K562 (cell line): Measurements from ENCODE around the gene ARMH3. TPM values are rescaled to one million over a fixed set of nuclear protein-coding genes. Genes with fewer than 3 reads are reported as not detected.

Experiments used
- ATAC-seq: fragments of 200-7000 bp; cut with Tn5 transposase; 3 replicates; pipeline ENCODE4 v1.9.1; 2020; ENCODE audit warnings: moderate library complexity
- BruUV-seq: library from RNA; stranded (reverse); fragments of 400-500 nt; replicated peaks from 2 replicates; lab custom pipeline; 2021; lab: Mats Ljungman, UMichigan
- CTCF ChIA-PET: fragments of 300-600 bp; formaldehyde crosslinking; extraction: SDS; loops from one replicate; lab custom pipeline; 2021; ENCODE audit warnings: low intra/inter-chr PET ratio; lab: Yijun Ruan, JAX
- POLR2A ChIA-PET: fragments of 300-600, 350-650 bp; sonication (Branson Sonifier 250); formaldehyde crosslinking; extraction: SDS; loops from one replicate; lab custom pipeline; 2021; ENCODE audit warnings: antibody characterized with exemption, inconsistent platforms; lab: Yijun Ruan, JAX
- DNase-seq, 4 experiments: peaks; one replicate each; pipeline versions ENCODE4 v3.0.0 to v3.0.0-alpha.2; 2011 to 2018; ENCODE audit warnings: low spot score in 3 of 4, mixed read lengths in 3 of 4; ENCODE audit errors: extremely low read depth in 1 of 4
- FAIRE-seq: peaks from 2 replicates; lab custom pipeline; 2011; peaks lifted over from hg19 to GRCh38; lab: Jason Lieb, UNC
- H2AFZ ChIP-seq: 2 replicates; pipeline ENCODE4 v1.6.0; 2011; ENCODE audit warnings: low read depth, low read length, control low read depth, inconsistent platforms
- H3K27ac ChIP-seq: fragments of 200-600 bp; 3 replicates; pipeline ENCODE4 v1.8.0; 2011; ENCODE audit warnings: low read depth, mild to moderate bottlenecking, control low read depth, inconsistent platforms, low read length, moderate library complexity, mixed read lengths; ENCODE audit errors: extremely low read depth
- H3K27me3 ChIP-seq, 2 experiments: fragments of 300-600 bp in 1 of 2; 2 replicates in 1 of 2; 3 replicates in 1 of 2; pipeline versions ENCODE4 v1.6.0 to v1.8.0; 2011; ENCODE audit warnings: inconsistent platforms in 2 of 2, low read length in 2 of 2, mild to moderate bottlenecking in 1 of 2, mixed read lengths in 1 of 2, moderate library complexity in 1 of 2; ENCODE audit not compliant: control insufficient read depth in 2 of 2, insufficient read depth in 2 of 2
- H3K36me3 ChIP-seq: fragments of 300-600 bp; 3 replicates; pipeline ENCODE4 v1.8.0; 2011; ENCODE audit warnings: mild to moderate bottlenecking, low read length, inconsistent platforms; ENCODE audit not compliant: control insufficient read depth, insufficient read depth
- H3K4me1 ChIP-seq, 2 experiments: fragments of 200-600 bp in 1 of 2; replicated peaks in 1 of 2; 2 replicates in 1 of 2; 3 replicates in 1 of 2; pipeline versions ENCODE4 v1.5.1 to v1.8.0; 2011; ENCODE audit warnings: inconsistent platforms in 2 of 2, low read length in 2 of 2, mild to moderate bottlenecking in 1 of 2, mixed read lengths in 1 of 2, moderate library complexity in 1 of 2; ENCODE audit not compliant: control insufficient read depth in 2 of 2, insufficient read depth in 2 of 2
- H3K4me2 ChIP-seq: 2 replicates; pipeline ENCODE4 v1.6.1; 2011; ENCODE audit warnings: low read length, control low read depth, inconsistent platforms, mixed read lengths; ENCODE audit not compliant: insufficient read depth
- H3K4me3 ChIP-seq: fragments of 200-600 bp; sonication (generic), shearing (Covaris generic); 2 replicates; pipeline ENCODE4 v1.5.1; 2016; ENCODE audit warnings: control low read depth, inconsistent platforms
- H3K79me2 ChIP-seq: fragments of 200-600 bp; 3 replicates; pipeline ENCODE4 v1.8.0; 2011; ENCODE audit warnings: low read length, inconsistent platforms; ENCODE audit not compliant: control insufficient read depth, insufficient read depth
- H3K9ac ChIP-seq, 2 experiments: 2 replicates each; pipeline versions ENCODE4 v1.6.0 to v1.6.1; 2011; ENCODE audit warnings: low read depth in 2 of 2, low read length in 2 of 2, control low read depth in 1 of 2, inconsistent platforms in 1 of 2, mild to moderate bottlenecking in 1 of 2, mixed read lengths in 1 of 2; ENCODE audit not compliant: insufficient read depth in 1 of 2
- H3K9me1 ChIP-seq: one replicate; pipeline ENCODE4 v1.6.0; 2011; ENCODE audit warnings: inconsistent platforms, mild to moderate bottlenecking, low read length, moderate library complexity; ENCODE audit not compliant: control insufficient read depth, insufficient read depth
- H3K9me3 ChIP-seq: replicated peaks from 2 replicates; pipeline ENCODE4 v1.5.1; 2011; ENCODE audit warnings: low read depth, low read length, inconsistent platforms; ENCODE audit not compliant: control insufficient read depth, insufficient read depth
- H4K20me1 ChIP-seq: replicated peaks from 2 replicates; pipeline ENCODE4 v1.6.1; 2011; ENCODE audit warnings: low read length, inconsistent platforms, mixed read lengths; ENCODE audit not compliant: control insufficient read depth, insufficient read depth
- FOXA1 ChIP-seq: fragments of 450-650 bp; IDR thresholded peaks from 2 replicates; pipeline ENCODE4 v1.6.1; 2016; ENCODE audit warnings: mild to moderate bottlenecking, borderline replicate concordance
- MCM3 ChIP-seq: fragments of 450-650 bp; IDR thresholded peaks from 2 replicates; pipeline ENCODE4 v1.6.1; 2016
- NFIX ChIP-seq: fragments of 250-450 bp; sonication (Bioruptor Pico); IDR thresholded peaks from 2 replicates; pipeline ENCODE4 v1.4.0; 2020; ENCODE audit warnings: low read depth, mild to moderate bottlenecking, moderate library complexity
- POLR2AphosphoS5 ChIP-seq: IDR thresholded peaks from 2 replicates; pipeline ENCODE4 v1.6.1; 2011; ENCODE audit warnings: mild to moderate bottlenecking, low read depth, low read length, moderate library complexity; ENCODE audit not compliant: control insufficient read depth, insufficient read depth
- PTBP1 ChIP-seq: fragments of 200-400 bp; formaldehyde crosslinking; IDR thresholded peaks from 2 replicates; pipeline ENCODE4 v1.6.1; 2017; ENCODE audit warnings: low read depth, low read length
- YY1 ChIP-seq, 3 experiments: IDR thresholded peaks; 2 replicates each; pipeline ENCODE4 v1.6.1; 2011; ENCODE audit warnings: low read length in 2 of 3, mild to moderate bottlenecking in 2 of 3, moderate library complexity in 2 of 3, borderline replicate concordance in 1 of 3, control low read depth in 1 of 3, low read depth in 1 of 3; ENCODE audit not compliant: insufficient read depth in 3 of 3, insufficient replicate concordance in 2 of 3, control insufficient read depth in 1 of 3, insufficient read length in 1 of 3; ENCODE audit errors: extremely low read depth in 1 of 3
- ZNF644 ChIP-seq: fragments of 200-800 bp; sonication (Bioruptor generic); IDR thresholded peaks from 2 replicates; pipeline ENCODE4 v1.6.1; 2016; ENCODE audit warnings: low read depth, missing genetic modification characterization, missing compliant biosample characterization
- WGBS: fragments of 100-300 bp; shearing (Covaris generic); methylation state at CpG from one replicate; pipeline ENCODE4 v1.1.6; 2016; ENCODE audit warnings: low coverage, mixed read lengths; ENCODE audit not compliant: insufficient coverage; ENCODE audit errors: missing lambda C conversion rate; 5-methylcytosine and 5-hydroxymethylcytosine counted together
- in situ Hi-C: fragments of 300-500 bp; cut with MboI; formaldehyde crosslinking; loops from 4 replicates; pipeline ENCODE4 v1.15.0; 2018; ENCODE audit warnings: inconsistent platforms, mixed read lengths
- intact Hi-C: fragments of 100-400 bp; cut with micrococcal nuclease; formaldehyde crosslinking; loops from 2 replicates; pipeline ENCODE4 v1.14.2; 2022
- polyA plus RNA-seq, 8 experiments: library from polyadenylated mRNA; depleted of rRNA in 4 of 8; stranded (reverse) in 5 of 8; unstranded in 3 of 8; fragments of >200 nt; fragmentation: Nextera tagmentation in 2 of 8; fragmentation: Illumina TruSeq in 1 of 8; extraction: Ambion mirVana in 2 of 8; extraction: Trizol in 1 of 8; gene quantifications; 2 replicates each; pipeline versions ENCODE4 v1.2.1 to v1.2.3, GENCODE V29; 2011 to 2014; ENCODE audit warnings: inconsistent platforms in 1 of 8, missing spikeins in 1 of 8
- total RNA-seq, 7 experiments: library from RNA; depleted of rRNA in 6 of 7; stranded (reverse); fragments of >200 nt in 6 of 7; fragmentation: Illumina TruSeq in 2 of 7; extraction: Trizol in 2 of 7; gene quantifications; 2 replicates each; pipeline versions ENCODE4 v1.2.1 to v1.2.3, GENCODE V29; 2011 to 2021; ENCODE audit warnings: low replicate concordance in 1 of 7

The ARMH3 gene
- total and polyA plus RNA-seq, 9 of the 15 experiments (the other 6 are each of a cell fraction or from before 2014, with no cell fraction given): 0.29 to 0.73 TPM; not detected in 7

DNA sequence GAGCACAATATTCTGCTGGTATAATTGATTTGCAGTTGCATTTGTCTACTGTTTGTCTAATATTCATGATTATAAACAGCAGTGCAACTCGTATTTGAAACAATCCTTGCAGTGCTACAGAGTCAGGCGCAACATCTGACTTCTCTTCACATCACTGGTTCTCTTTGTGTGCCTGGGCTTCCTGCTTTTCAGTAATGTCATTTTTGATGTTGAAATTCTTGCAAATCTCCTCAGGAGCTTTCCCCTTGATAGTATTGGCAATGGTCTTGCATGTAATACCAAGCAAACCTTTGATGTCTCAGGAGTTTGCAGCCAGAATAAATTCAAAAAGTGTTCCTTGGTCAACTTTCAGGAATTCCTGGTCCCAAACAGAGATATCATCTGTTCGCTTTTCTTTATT is 29.4 kb upstream of the ARMH3 start:
- ATAC-seq: no peak
- H3K27me3 ChIP-seq: no peaks in the 10 kb centered on the region
- in situ Hi-C loops (loop anchor here (25.0 kb wide), 1 partner anchor 873 kb away; no protein-coding TSS in a partner anchor), intact Hi-C loops (no loop called here)
- no peak overlapping the region for H3K4me2 ChIP-seq
- no TSS peak for BruUV-seq
- no peak overlapping the region for H2AFZ ChIP-seq
- H3K9me3 ChIP-seq: no peaks in the 10 kb centered on the region
- no peaks in the 10 kb centered on the region for H3K36me3 ChIP-seq
- no peaks in the 10 kb centered on the region; a peak in 1 of 5 replicates for H3K4me1 ChIP-seq
- WGBS: 76% methylated on average over 3 of the region's 3 CpGs
- no peak overlapping the region for H3K4me3 ChIP-seq
- DNase-seq: no peak
- H3K27ac ChIP-seq: no peak overlapping the region
- no peaks in the 10 kb centered on the region for H3K79me2 ChIP-seq
- no peaks in the 10 kb centered on the region for H3K9me1 ChIP-seq
- no peak for FAIRE-seq
- ChIA-PET POLR2A (interaction anchor here (0.6 kb wide), 1 partner anchor 30 kb away, joined by 3 read pairs; no protein-coding TSS in a partner anchor), CTCF (interaction anchor here (0.6 kb wide), 1 partner anchor 39 kb away, joined by 7 read pairs; no protein-coding TSS in a partner anchor)
- TF ChIP-seq PTBP1 (no peak), POLR2AphosphoS5 (no peak), FOXA1 (no peak), MCM3 (no peak), ZNF644 (no peak), NFIX (CRISPR knock-in tag) (no peak), YY1 (IDR thresholded peaks at IDR 0.05; ENCODE audit: borderline replicate concordance in 1 of 3, control insufficient read depth in 1 of 3, extremely low read depth in 1 of 3, insufficient read depth in 3 of 3, insufficient read length in 1 of 3, insufficient replicate concordance in 2 of 3, low read depth in 1 of 3, low read length in 2 of 3) (no peak)
- H3K9ac ChIP-seq: no peak overlapping the region
- H4K20me1 ChIP-seq: no peaks in the 10 kb centered on the region
